Sciatic nerve (tissue), 2 donors: ENCODE results near the gene ZBTB8A. TPM values are rescaled to one million over a fixed set of nuclear protein-coding genes. Genes with fewer than 3 reads are reported as not detected.
A peak's percentile ranks its signal among the peaks of the same experiment; 100 is the strongest.

Experiments
- ATAC-seq: fragments of 200-7000 bp; cut with Tn5 transposase; one replicate; pipeline ENCODE4 v1.9.1; 2020; ENCODE audit warnings: mild to moderate bottlenecking, moderate library complexity
- DNase-seq: peaks from one replicate; pipeline ENCODE4 v3.0.0-alpha.2; 2020; ENCODE audit warnings: low spot score
- intact Hi-C: fragments of 100-400 bp; cut with DNase I; formaldehyde crosslinking; loops from one replicate; pipeline ENCODE4 v1.14.2; 2022
- total RNA-seq: library from RNA; stranded (reverse); fragmentation: NEBNext Ultra II Directional; extraction: Animal tissue kit (Norgen Biotek cat#: 25700); gene quantifications from one replicate; pipeline ENCODE4 v1.2.1, GENCODE V29; 2021
- donor health status: DM: no; HTN: no; CAD: no.
- donor health status: DM: no; HTN: no; CAD: no.

ZBTB8A gene
- total RNA-seq, 1 donor from 2014 or later = 8.9 TPM

- intact Hi-C loops = no loop called here
- DNase-seq (no peak), ATAC-seq (no peak)
Measured at GRCh38 chr1:32647308-32648134, 108.3 kb downstream of the ZBTB8A start.

- intact Hi-C loops = no loop called here
- peak; percentile 95 for DNase-seq
- ATAC-seq = peak; percentile 95
Measured at GRCh38 chr1:32650248-32650751, 111.1 kb downstream of the ZBTB8A start, which contains the start of gene ZBTB8OS. Gene ZBTB8OS (minus strand): TSS chr1:32650550. CDS start chr1:32650529, 21 bp downstream.

DNA sequence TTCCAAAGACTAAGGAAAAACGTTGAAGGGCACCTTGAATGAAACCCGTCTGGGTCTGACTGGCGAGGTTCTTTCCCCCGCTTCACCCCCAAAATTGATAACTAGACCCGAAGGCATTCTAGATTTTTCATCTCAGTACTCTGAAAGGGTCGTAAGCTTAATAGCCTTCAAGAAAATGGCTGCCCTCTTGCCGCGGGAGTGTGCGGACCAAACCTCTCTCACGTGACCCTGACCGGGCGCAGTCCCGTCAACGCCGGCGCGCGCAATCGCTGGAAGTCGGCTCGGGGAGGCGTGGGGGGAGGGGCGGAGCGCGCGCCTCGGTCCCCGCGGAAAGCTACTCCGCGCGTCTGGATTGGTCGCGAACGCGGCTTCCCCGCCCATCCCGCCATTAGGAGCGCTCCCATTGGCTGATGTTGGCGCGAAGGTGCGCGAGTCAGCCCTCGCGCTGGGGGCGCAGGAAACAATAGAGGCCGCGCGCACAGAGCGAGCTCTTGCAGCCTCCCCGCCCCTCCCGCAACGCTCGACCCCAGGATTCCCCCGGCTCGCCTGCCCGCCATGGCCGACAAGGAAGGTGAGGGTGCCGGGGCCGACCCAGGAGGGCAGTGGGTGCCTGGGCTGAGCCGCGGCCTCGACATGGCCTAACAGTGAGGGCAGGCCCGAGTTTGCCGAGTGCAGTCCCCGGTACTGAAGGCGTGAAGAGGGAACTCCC, 111.7 kb downstream of the ZBTB8A start, which contains the start of gene RBBP4:
Gene RBBP4, plus strand, starts transcription at position 457 of the 709 bp plus-strand sequence. Its CDS starts 99 bp downstream, at position 556.
- peak; percentile 98 for ATAC-seq
- peak; percentile 99 for DNase-seq
- intact Hi-C loops = no loop called here

GRCh38 chr1:32651461-32652073, 112.3 kb downstream of the ZBTB8A start:
- ATAC-seq = peak; percentile 2

GRCh38 chr1:32652244-32652962, 113.2 kb downstream of the ZBTB8A start:
- no peak for ATAC-seq
- DNase-seq = no peak
- intact Hi-C loops = no loop called here

More at GRCh38 chr1:32651461-32652073, 112.3 kb downstream of the ZBTB8A start:
- intact Hi-C loops = no loop called here
- DNase-seq = no peak

Other genes with a start within 250 kb of the ZBTB8A start
- 54.7 TPM for gene HDAC1, start 247.3 kb upstream of the ZBTB8A start, total RNA-seq
- 126 TPM for gene MARCKSL1, start 203.2 kb upstream of the ZBTB8A start, total RNA-seq
- 12.0 TPM for gene FAM229A, start 176.9 kb upstream of the ZBTB8A start, total RNA-seq
- gene TSSK3, start 176.9 kb upstream of the ZBTB8A start, total RNA-seq = 5.1 TPM
- gene BSDC1, start 145.0 kb upstream of the ZBTB8A start, total RNA-seq = 83.1 TPM
- gene ZBTB8B, start 74.4 kb upstream of the ZBTB8A start, total RNA-seq = 0.04 TPM
- 39.9 TPM for gene ZBTB8OS, start 111.1 kb downstream of the ZBTB8A start, total RNA-seq
- 125 TPM for gene RBBP4, start 111.8 kb downstream of the ZBTB8A start, total RNA-seq
- gene SYNC, start 163.3 kb downstream of the ZBTB8A start, total RNA-seq = 9.1 TPM